ENCODE measurements around the gene SLC25A13. TPM values are rescaled to one million over a fixed set of nuclear protein-coding genes. Genes with fewer than 3 reads are reported as not detected.
"Not testable (repeated sequence)": the region's sequence is repeated elsewhere in the genome, so short reads cannot be mapped to it uniquely, and the experiment has no call there.

SLC25A13 gene
- total RNA-seq, 1 experiment from 2014 or later = 77.2 TPM

GRCh38 chr7:96297876-96298275 lies 24.0 kb downstream of the SLC25A13 start:
- peaks cover 8% of the 10 kb centered on the region for H3K9me3 Mint-ChIP-seq
- H3K4me1 Mint-ChIP-seq = no peaks in the 10 kb centered on the region
- DNase-seq (ENCODE audit: low spot score) (no peak), ATAC-seq (no peak)
- no peak for TF ChIP-seq JAZF1 (CRISPR knock-in tag; IDR thresholded peaks at IDR 0.05)
- no peak for TF ChIP-seq HMGXB4 (CRISPR knock-in tag; IDR thresholded peaks at IDR 0.05)
- TF ChIP-seq ETV6 (CRISPR knock-in tag; IDR thresholded peaks at IDR 0.05) = no peak
- no peak for TF ChIP-seq CBFB (CRISPR knock-in tag; IDR thresholded peaks at IDR 0.05; ENCODE audit: low read depth)
- TF ChIP-seq IRF2 (CRISPR knock-in tag; IDR thresholded peaks at IDR 0.05; ENCODE audit: borderline replicate concordance, low read depth) = no peak
- no peak for TF ChIP-seq NR3C1 (CRISPR knock-in tag; conservative IDR thresholded peaks at IDR 0.05; ENCODE audit: low read depth)
- TF ChIP-seq ZNF121 (CRISPR knock-in tag; IDR thresholded peaks at IDR 0.05) = no peak
- no peak for TF ChIP-seq SP1 (CRISPR knock-in tag; conservative IDR thresholded peaks at IDR 0.05)
- no peak for TF ChIP-seq CREM (CRISPR knock-in tag; IDR thresholded peaks at IDR 0.05)
- no peak for TF ChIP-seq USF2 (CRISPR knock-in tag; IDR thresholded peaks at IDR 0.05)
- no peak for TF ChIP-seq MAX (CRISPR knock-in tag; IDR thresholded peaks at IDR 0.05)
- no peak for TF ChIP-seq ATF1 (CRISPR knock-in tag; IDR thresholded peaks at IDR 0.05)
- no peak for TF ChIP-seq ARID4B (CRISPR knock-in tag; IDR thresholded peaks at IDR 0.05; ENCODE audit: borderline replicate concordance)
- no peak overlapping the region for H3K27ac Mint-ChIP-seq
- H3K27me3 Mint-ChIP-seq (ENCODE audit: low read depth) = no peaks in the 10 kb centered on the region; the same call in 1 of the 2 replicates
- peaks cover 26% of the 10 kb centered on the region for H3K36me3 Mint-ChIP-seq
- POLR2A ChIA-PET = no interaction called here
- CTCF ChIA-PET = no interaction called here
- no peak overlapping the region for H3K4me3 Mint-ChIP-seq

- CTCF ChIA-PET; H3K4me3 Mint-ChIP-seq; DNase-seq (ENCODE audit: low spot score); POLR2A ChIA-PET; H3K27me3 Mint-ChIP-seq (ENCODE audit: low read depth); H3K4me1 Mint-ChIP-seq; ATAC-seq; H3K27ac Mint-ChIP-seq: not testable (repeated sequence)
- peaks cover 31% of the 10 kb centered on the region for H3K36me3 Mint-ChIP-seq
- H3K9me3 Mint-ChIP-seq = peaks cover 13% of the 10 kb centered on the region
Measured at GRCh38 chr7:96297446-96297845, 24.5 kb downstream of the SLC25A13 start.

GRCh38 chr7:96293911-96294310 lies 28.0 kb downstream of the SLC25A13 start:
- CTCF ChIA-PET; H3K27ac Mint-ChIP-seq; H3K4me3 Mint-ChIP-seq; DNase-seq (ENCODE audit: low spot score); H3K4me1 Mint-ChIP-seq; ATAC-seq; POLR2A ChIA-PET; H3K27me3 Mint-ChIP-seq (ENCODE audit: low read depth): not testable (repeated sequence)
- Mint-ChIP-seq H3K36me3 (peaks cover 56% of the 10 kb centered on the region), H3K9me3 (peaks cover 34% of the 10 kb centered on the region)

- no peak for TF ChIP-seq TCF7 (CRISPR knock-in tag; IDR thresholded peaks at IDR 0.05; ENCODE audit: low read depth)
- TF ChIP-seq SMAD3 (CRISPR knock-in tag; IDR thresholded peaks at IDR 0.05; ENCODE audit: borderline replicate concordance) = no peak
- H3K9me3 Mint-ChIP-seq = peaks cover 29% of the 10 kb centered on the region
Measured at GRCh38 chr7:96287559-96287958, 34.3 kb downstream of the SLC25A13 start.

More at GRCh38 chr7:96287559-96287958, 34.3 kb downstream of the SLC25A13 start:
- no peak overlapping the region for H3K4me3 Mint-ChIP-seq
- POLR2A ChIA-PET = no interaction called here
- ATAC-seq (no peak), DNase-seq (ENCODE audit: low spot score) (no peak)
- CTCF ChIA-PET = no interaction called here
- H3K27ac Mint-ChIP-seq = no peak overlapping the region
- peaks cover 47% of the 10 kb centered on the region for H3K36me3 Mint-ChIP-seq
- peaks cover 4% of the 10 kb centered on the region; the same call in 1 of the 2 replicates for H3K27me3 Mint-ChIP-seq (ENCODE audit: low read depth)
- peaks cover 24% of the 10 kb centered on the region for H3K4me1 Mint-ChIP-seq
